Measurements from ENCODE around the gene SEPTIN1.
"Not testable (repeated sequence)": the region's sequence is repeated elsewhere in the genome, so short reads cannot be mapped to it uniquely, and the experiment has no call there.

SEPTIN1 gene

GRCh38 chr16:30398661-30399434, 16.5 kb upstream of the SEPTIN1 start:
- no peak for TF ChIP-seq EZH2 (IDR thresholded peaks at IDR 0.05; ENCODE audit: borderline replicate concordance, low read length)
- TF ChIP-seq, protein P1, sequence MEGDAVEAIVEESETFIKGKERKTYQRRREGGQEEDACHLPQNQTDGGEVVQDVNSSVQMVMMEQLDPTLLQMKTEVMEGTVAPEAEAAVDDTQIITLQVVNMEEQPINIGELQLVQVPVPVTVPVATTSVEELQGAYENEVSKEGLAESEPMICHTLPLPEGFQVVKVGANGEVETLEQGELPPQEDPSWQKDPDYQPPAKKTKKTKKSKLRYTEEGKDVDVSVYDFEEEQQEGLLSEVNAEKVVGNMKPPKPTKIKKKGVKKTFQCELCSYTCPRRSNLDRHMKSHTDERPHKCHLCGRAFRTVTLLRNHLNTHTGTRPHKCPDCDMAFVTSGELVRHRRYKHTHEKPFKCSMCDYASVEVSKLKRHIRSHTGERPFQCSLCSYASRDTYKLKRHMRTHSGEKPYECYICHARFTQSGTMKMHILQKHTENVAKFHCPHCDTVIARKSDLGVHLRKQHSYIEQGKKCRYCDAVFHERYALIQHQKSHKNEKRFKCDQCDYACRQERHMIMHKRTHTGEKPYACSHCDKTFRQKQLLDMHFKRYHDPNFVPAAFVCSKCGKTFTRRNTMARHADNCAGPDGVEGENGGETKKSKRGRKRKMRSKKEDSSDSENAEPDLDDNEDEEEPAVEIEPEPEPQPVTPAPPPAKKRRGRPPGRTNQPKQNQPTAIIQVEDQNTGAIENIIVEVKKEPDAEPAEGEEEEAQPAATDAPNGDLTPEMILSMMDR (IDR thresholded peaks at IDR 0.05; ENCODE audit: low read length): no peak
- Histone ChIP-seq H3K9ac (ENCODE audit: low read length) (no peak overlapping the region), H3K4me2 (ENCODE audit: low read length) (no peak overlapping the region), H2AFZ (ENCODE audit: low read length) (no peak overlapping the region), H3K27me3 (ENCODE audit: insufficient read depth, low read length) (no peaks in the 10 kb centered on the region), H4K20me1 (ENCODE audit: insufficient read depth, low read length) (no peaks in the 10 kb centered on the region), H3K79me2 (ENCODE audit: insufficient read depth, low read length) (no peaks in the 10 kb centered on the region), H3K4me1 (ENCODE audit: insufficient read depth, low read length, severe bottlenecking) (peaks cover 34% of the 10 kb centered on the region), H3K9me2 (ENCODE audit: low read depth, low read length) (no peaks in the 10 kb centered on the region), H3K36me3 (ENCODE audit: insufficient read depth, low read length) (peaks cover 30% of the 10 kb centered on the region), H3K4me3 (ENCODE audit: low read depth, low read length, poor library complexity, severe bottlenecking) (no peak overlapping the region), H3K27ac (ENCODE audit: low read depth, low read length, poor library complexity, severe bottlenecking) (no peak overlapping the region), H3K9me3 (ENCODE audit: low read length) (no peaks in the 10 kb centered on the region), H3F3A (ENCODE audit: insufficient read depth, low read length) (no peaks in the 10 kb centered on the region)

DNA sequence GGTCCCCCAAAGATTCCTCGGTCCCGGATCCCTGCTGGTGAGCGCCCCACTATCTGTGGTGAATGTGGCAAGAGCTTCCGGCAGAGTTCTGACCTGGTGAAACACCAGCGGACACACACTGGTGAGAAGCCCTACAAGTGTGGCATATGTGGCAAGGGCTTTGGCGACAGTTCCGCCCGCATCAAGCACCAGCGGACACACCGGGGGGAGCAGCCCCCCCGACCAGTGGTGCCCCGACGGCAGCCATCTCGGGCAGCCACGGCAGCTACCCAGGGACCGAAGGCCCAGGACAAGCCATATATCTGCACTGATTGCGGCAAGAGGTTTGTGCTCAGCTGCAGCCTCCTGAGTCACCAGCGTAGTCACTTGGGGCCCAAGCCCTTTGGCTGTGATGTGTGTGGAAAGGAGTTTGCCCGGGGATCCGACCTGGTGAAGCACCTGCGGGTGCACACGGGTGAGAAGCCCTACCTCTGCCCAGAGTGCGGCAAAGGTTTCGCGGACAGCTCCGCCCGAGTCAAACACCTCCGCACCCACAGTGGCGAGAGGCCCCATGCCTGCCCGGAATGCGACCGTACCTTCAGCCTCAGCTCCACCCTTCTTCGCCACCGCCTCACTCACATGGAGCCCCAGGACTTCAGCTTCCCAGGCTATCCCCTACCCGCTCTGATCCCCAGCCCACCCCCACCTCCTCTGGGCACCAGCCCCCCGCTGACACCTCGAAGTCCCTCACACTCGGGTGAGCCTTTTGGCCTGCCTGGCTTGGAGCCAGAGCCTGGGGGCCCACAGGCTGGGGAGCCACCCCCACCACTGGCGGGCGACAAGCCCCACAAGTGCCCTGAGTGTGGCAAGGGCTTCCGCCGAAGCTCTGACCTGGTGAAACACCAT, 15.7 kb upstream of the SEPTIN1 start:
- H3K79me2 ChIP-seq (ENCODE audit: insufficient read depth, low read length): no peaks in the 10 kb centered on the region
- no peak overlapping the region for H3K4me2 ChIP-seq (ENCODE audit: low read length)
- no peak overlapping the region for H3K4me3 ChIP-seq (ENCODE audit: low read depth, low read length, poor library complexity, severe bottlenecking)
- no peaks in the 10 kb centered on the region for H3K27me3 ChIP-seq (ENCODE audit: insufficient read depth, low read length)
- H3K36me3 ChIP-seq (ENCODE audit: insufficient read depth, low read length): peaks cover 30% of the 10 kb centered on the region
- no peak overlapping the region for H3K9ac ChIP-seq (ENCODE audit: low read length)
- H4K20me1 ChIP-seq (ENCODE audit: insufficient read depth, low read length): no peaks in the 10 kb centered on the region
- peaks cover 35% of the 10 kb centered on the region for H3K4me1 ChIP-seq (ENCODE audit: insufficient read depth, low read length, severe bottlenecking)
- no peaks in the 10 kb centered on the region for H3K9me2 ChIP-seq (ENCODE audit: low read depth, low read length)
- H3K27ac ChIP-seq (ENCODE audit: low read depth, low read length, poor library complexity, severe bottlenecking): no peak overlapping the region
- TF ChIP-seq EZH2 (IDR thresholded peaks at IDR 0.05; ENCODE audit: borderline replicate concordance, low read length): no peak
- TF ChIP-seq, protein P1 (IDR thresholded peaks at IDR 0.05; ENCODE audit: low read length): no peak
- H3K9me3 ChIP-seq (ENCODE audit: low read length): no peaks in the 10 kb centered on the region
- no peak overlapping the region for H2AFZ ChIP-seq (ENCODE audit: low read length)
- no peaks in the 10 kb centered on the region for H3F3A ChIP-seq (ENCODE audit: insufficient read depth, low read length)

GRCh38 chr16:30397056-30397455, 14.7 kb upstream of the SEPTIN1 start:
- Histone ChIP-seq H3K9me2 (ENCODE audit: low read depth, low read length) (no peaks in the 10 kb centered on the region), H3K79me2 (ENCODE audit: insufficient read depth, low read length) (no peaks in the 10 kb centered on the region), H3K4me3 (ENCODE audit: low read depth, low read length, poor library complexity, severe bottlenecking) (no peak overlapping the region), H3K4me1 (ENCODE audit: insufficient read depth, low read length, severe bottlenecking) (peaks cover 35% of the 10 kb centered on the region), H3K4me2 (ENCODE audit: low read length) (no peak overlapping the region; the same call in 1 of the 2 replicates), H3K9ac (ENCODE audit: low read length) (no peak overlapping the region), H4K20me1 (ENCODE audit: insufficient read depth, low read length) (no peaks in the 10 kb centered on the region), H3K9me3 (ENCODE audit: low read length) (no peaks in the 10 kb centered on the region), H3K27me3 (ENCODE audit: insufficient read depth, low read length) (no peaks in the 10 kb centered on the region), H3K27ac (ENCODE audit: low read depth, low read length, poor library complexity, severe bottlenecking) (no peak overlapping the region), H3K36me3 (ENCODE audit: insufficient read depth, low read length) (peaks cover 30% of the 10 kb centered on the region), H3F3A (ENCODE audit: insufficient read depth, low read length) (no peaks in the 10 kb centered on the region), H2AFZ (ENCODE audit: low read length) (no peak overlapping the region)
- TF ChIP-seq, protein P1 (IDR thresholded peaks at IDR 0.05; ENCODE audit: low read length): no peak
- TF ChIP-seq EZH2 (IDR thresholded peaks at IDR 0.05; ENCODE audit: borderline replicate concordance, low read length): no peak

- Histone ChIP-seq H3K4me1 (ENCODE audit: insufficient read depth, low read length, severe bottlenecking) (peaks cover 35% of the 10 kb centered on the region), H3K9ac (ENCODE audit: low read length) (peak overlapping the region; percentile 84; the same call in 1 of the 2 replicates), H3K36me3 (ENCODE audit: insufficient read depth, low read length) (peaks cover 30% of the 10 kb centered on the region), H3K4me3 (ENCODE audit: low read depth, low read length, poor library complexity, severe bottlenecking) (peak overlapping the region; percentile 87), H3K4me2 (ENCODE audit: low read length) (peak overlapping the region; percentile 90)
- not testable (repeated sequence) for H3F3A ChIP-seq (ENCODE audit: insufficient read depth, low read length); H4K20me1 ChIP-seq (ENCODE audit: insufficient read depth, low read length); H3K9me2 ChIP-seq (ENCODE audit: low read depth, low read length); H3K79me2 ChIP-seq (ENCODE audit: insufficient read depth, low read length); H2AFZ ChIP-seq (ENCODE audit: low read length); H3K27me3 ChIP-seq (ENCODE audit: insufficient read depth, low read length); H3K9me3 ChIP-seq (ENCODE audit: low read length); H3K27ac ChIP-seq (ENCODE audit: low read depth, low read length, poor library complexity, severe bottlenecking)
These were observed 14.3 kb upstream of the SEPTIN1 start for GRCh38 chr16:30396627-30397026.

All from OCI-LY1 (cell line).